ENCODE data around the gene MRPS25.
A peak's percentile ranks its signal among the peaks of the same experiment; 100 is the strongest.

The MRPS25 gene

GRCh38 chr3:15081960-15082664 is 17.0 kb upstream of the MRPS25 start:
- no peak for DNase-seq

- no peak for DNase-seq
Observed at GRCh38 chr3:15079091-15079490, 14.0 kb upstream of the MRPS25 start.

- no peak for DNase-seq
Observed at GRCh38 chr3:15074500-15074899, 9.4 kb upstream of the MRPS25 start.

GRCh38 chr3:15071699-15072098 is 6.6 kb upstream of the MRPS25 start:
- no peak for DNase-seq

- no peak for DNase-seq
Observed at GRCh38 chr3:15069441-15069840, 4.3 kb upstream of the MRPS25 start.

GRCh38 chr3:15066467-15066866 is 1.4 kb upstream of the MRPS25 start:
- DNase-seq, result no peak

GRCh38 chr3:15065550-15066007 is 464 bp upstream of the MRPS25 start:
- no peak for DNase-seq

- no peak for DNase-seq
Observed at GRCh38 chr3:15064299-15064834, 748 bp downstream of the MRPS25 start.

- DNase-seq, result no peak
Observed at GRCh38 chr3:15063656-15064286, 1.3 kb downstream of the MRPS25 start.

GRCh38 chr3:15063238-15063637 is 1.9 kb downstream of the MRPS25 start:
- DNase-seq, result no peak

GRCh38 chr3:15060029-15060428 is 5.1 kb downstream of the MRPS25 start:
- DNase-seq, result no peak

GRCh38 chr3:15056676-15057404 is 8.3 kb downstream of the MRPS25 start:
- DNase-seq, result no peak

GRCh38 chr3:15055019-15055557 is 10.0 kb downstream of the MRPS25 start:
- no peak for DNase-seq

- DNase-seq, result no peak
Observed at GRCh38 chr3:15053541-15053940, 11.6 kb downstream of the MRPS25 start.

- DNase-seq, result no peak
Observed at GRCh38 chr3:15052335-15053242, 12.5 kb downstream of the MRPS25 start.

- DNase-seq, result peak; percentile 39 to 54
Observed at GRCh38 chr3:15051531-15051930, 13.6 kb downstream of the MRPS25 start.

GRCh38 chr3:15050405-15051092 is 14.6 kb downstream of the MRPS25 start:
- no peak for DNase-seq

- no peak for DNase-seq
Observed at GRCh38 chr3:15049584-15049983, 15.5 kb downstream of the MRPS25 start.

GRCh38 chr3:15045667-15046066 is 19.4 kb downstream of the MRPS25 start:
- no peak for DNase-seq

GRCh38 chr3:15044326-15044725 is 20.8 kb downstream of the MRPS25 start:
- no peak for DNase-seq

- no peak for DNase-seq
Observed at GRCh38 chr3:15043408-15044171, 21.5 kb downstream of the MRPS25 start.
